Right lobe of liver (tissue), 4 donors: ENCODE results near the gene PDCD4.

Experiments
- POLR2A ChIP-seq: fragments of 450-650 bp; IDR thresholded peaks from one replicate; pipeline ENCODE4 v1.6.1; 2017; ENCODE audit warnings: antibody characterized with exemption, mild to moderate bottlenecking
- TF ChIP-seq, protein P1 (sequence below), 4 donors: fragments of 200-600 bp in 3 of 4; fragments of 450-650 bp in 1 of 4; IDR thresholded peaks; one replicate each; pipeline versions ENCODE4 v1.5.1 to v1.8.0; 2016 to 2022; ENCODE audit warnings: antibody characterized with exemption in 4 of 4, mild to moderate bottlenecking in 2 of 4
- donor health status: DM: no; HTN: no; CAD: no.
- donor health status: DM: no; HTN: no; CAD: no.
- donor health status: DM: no; HTN: yes; CAD: no.

DNA sequence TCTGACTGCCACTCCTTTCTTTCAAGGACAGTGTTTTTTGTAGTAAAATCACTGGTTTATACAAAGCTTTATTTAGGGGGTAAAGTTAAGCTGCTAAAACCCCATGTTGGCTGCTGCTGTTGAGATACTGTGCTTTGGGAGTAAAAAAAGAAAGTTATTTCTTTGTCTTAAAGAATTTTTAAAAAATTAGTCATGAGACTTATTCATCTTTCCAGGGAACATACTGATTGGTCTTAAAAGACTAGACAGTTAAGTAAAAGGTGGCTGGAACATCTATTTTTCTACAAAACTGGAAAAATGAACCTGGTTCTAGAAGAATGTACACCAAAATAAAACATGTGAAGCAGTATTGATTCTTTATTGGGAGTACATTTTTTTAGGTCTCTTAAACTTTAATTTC, 26.7 kb downstream of the PDCD4 start:
- no peak for TF ChIP-seq POLR2A
- TF ChIP-seq, protein P1, sequence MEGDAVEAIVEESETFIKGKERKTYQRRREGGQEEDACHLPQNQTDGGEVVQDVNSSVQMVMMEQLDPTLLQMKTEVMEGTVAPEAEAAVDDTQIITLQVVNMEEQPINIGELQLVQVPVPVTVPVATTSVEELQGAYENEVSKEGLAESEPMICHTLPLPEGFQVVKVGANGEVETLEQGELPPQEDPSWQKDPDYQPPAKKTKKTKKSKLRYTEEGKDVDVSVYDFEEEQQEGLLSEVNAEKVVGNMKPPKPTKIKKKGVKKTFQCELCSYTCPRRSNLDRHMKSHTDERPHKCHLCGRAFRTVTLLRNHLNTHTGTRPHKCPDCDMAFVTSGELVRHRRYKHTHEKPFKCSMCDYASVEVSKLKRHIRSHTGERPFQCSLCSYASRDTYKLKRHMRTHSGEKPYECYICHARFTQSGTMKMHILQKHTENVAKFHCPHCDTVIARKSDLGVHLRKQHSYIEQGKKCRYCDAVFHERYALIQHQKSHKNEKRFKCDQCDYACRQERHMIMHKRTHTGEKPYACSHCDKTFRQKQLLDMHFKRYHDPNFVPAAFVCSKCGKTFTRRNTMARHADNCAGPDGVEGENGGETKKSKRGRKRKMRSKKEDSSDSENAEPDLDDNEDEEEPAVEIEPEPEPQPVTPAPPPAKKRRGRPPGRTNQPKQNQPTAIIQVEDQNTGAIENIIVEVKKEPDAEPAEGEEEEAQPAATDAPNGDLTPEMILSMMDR (IDR thresholded peaks at IDR 0.05): no peak
